Measurements from ENCODE around the gene TMPRSS4. TPM values are rescaled to one million over a fixed set of nuclear protein-coding genes. Genes with fewer than 3 reads are reported as not detected.
A peak's percentile ranks its signal among the peaks of the same experiment; 100 is the strongest.

Gene TMPRSS4
- total RNA-seq, 1 donor from 2014 or later, result 7.9 TPM

GRCh38 chr11:118106789-118107335 is 30.0 kb downstream of the TMPRSS4 start:
- H3K4me1 ChIP-seq, result no peaks in the 10 kb centered on the region
- H3K9me3 ChIP-seq, result no peaks in the 10 kb centered on the region
- H3K27me3 ChIP-seq (ENCODE audit: low read depth), result no peaks in the 10 kb centered on the region
- no peak for DNase-seq
- no peak for TF ChIP-seq CTCF (IDR thresholded peaks at IDR 0.05)
- no peak overlapping the region for H3K27ac ChIP-seq
- ATAC-seq, result peak; percentile 32 to 56
- intact Hi-C loops (cut with DNase I), result no loop called here
- H3K4me3 ChIP-seq, result no peak overlapping the region
- H3K36me3 ChIP-seq, result no peaks in the 10 kb centered on the region

GRCh38 chr11:118108513-118108912 is 31.6 kb downstream of the TMPRSS4 start:
- Histone ChIP-seq H3K27ac (no peak overlapping the region), H3K9me3 (no peaks in the 10 kb centered on the region), H3K27me3 (ENCODE audit: low read depth) (no peaks in the 10 kb centered on the region), H3K4me1 (no peaks in the 10 kb centered on the region), H3K36me3 (no peaks in the 10 kb centered on the region), H3K4me3 (no peak overlapping the region)
- TF ChIP-seq CTCF (IDR thresholded peaks at IDR 0.05), result no peak
- ATAC-seq, result no peak
- DNase-seq, result no peak
- intact Hi-C loops (cut with DNase I), result no loop called here

GRCh38 chr11:118109231-118109630 is 32.4 kb downstream of the TMPRSS4 start:
- intact Hi-C loops (cut with DNase I), result no loop called here

GRCh38 chr11:118111019-118111743 is 34.3 kb downstream of the TMPRSS4 start:
- no peak for TF ChIP-seq CTCF (IDR thresholded peaks at IDR 0.05)
- no peaks in the 10 kb centered on the region for H3K9me3 ChIP-seq
- no peak overlapping the region for H3K4me3 ChIP-seq
- intact Hi-C loops (cut with DNase I), result no loop called here
- no peak for ATAC-seq
- no peak overlapping the region for H3K27ac ChIP-seq
- no peak for DNase-seq
- H3K27me3 ChIP-seq (ENCODE audit: low read depth), result no peaks in the 10 kb centered on the region
- H3K4me1 ChIP-seq, result no peaks in the 10 kb centered on the region
- no peaks in the 10 kb centered on the region for H3K36me3 ChIP-seq

More at GRCh38 chr11:118109231-118109630, 32.4 kb downstream of the TMPRSS4 start:
- no peaks in the 10 kb centered on the region for H3K36me3 ChIP-seq
- no peaks in the 10 kb centered on the region for H3K4me1 ChIP-seq
- no peak overlapping the region for H3K27ac ChIP-seq
- DNase-seq (no peak), ATAC-seq (no peak)
- no peak for TF ChIP-seq CTCF (IDR thresholded peaks at IDR 0.05)
- no peaks in the 10 kb centered on the region for H3K27me3 ChIP-seq (ENCODE audit: low read depth)
- no peak overlapping the region for H3K4me3 ChIP-seq
- no peaks in the 10 kb centered on the region for H3K9me3 ChIP-seq

GRCh38 chr11:118111744-118112035 is 34.8 kb downstream of the TMPRSS4 start:
- DNase-seq (no peak), ATAC-seq (no peak)
- Histone ChIP-seq H3K27ac (no peak overlapping the region), H3K4me3 (no peak overlapping the region), H3K36me3 (no peaks in the 10 kb centered on the region), H3K9me3 (no peaks in the 10 kb centered on the region), H3K4me1 (no peaks in the 10 kb centered on the region), H3K27me3 (ENCODE audit: low read depth) (no peaks in the 10 kb centered on the region)
- no peak for TF ChIP-seq CTCF (IDR thresholded peaks at IDR 0.05)
- intact Hi-C loops (cut with DNase I), result no loop called here
